Right kidney (tissue), 1 donor: ENCODE measurements around the gene EYS.
"Not testable (repeated sequence)": the region's sequence is repeated elsewhere in the genome, so short reads cannot be mapped to it uniquely, and the experiment has no call there.

Experiments used
- DNase-seq: peaks from one replicate; pipeline ENCODE4 v3.0.0-alpha.2; 2016

EYS gene

GRCh38 chr6:65075705-65076230, 631.3 kb downstream of the EYS start:
- no peak for DNase-seq

- DNase-seq, result no peak
Observed at GRCh38 chr6:65072500-65072899, 634.5 kb downstream of the EYS start.

GRCh38 chr6:65071480-65071879, 635.5 kb downstream of the EYS start:
- DNase-seq, result no peak

- DNase-seq, result no peak
Observed at GRCh38 chr6:65064844-65065243, 642.2 kb downstream of the EYS start.

- no peak for DNase-seq
Observed at GRCh38 chr6:65059568-65059967, 647.5 kb downstream of the EYS start.

GRCh38 chr6:65055545-65055944, 651.5 kb downstream of the EYS start:
- DNase-seq, result no peak

GRCh38 chr6:65052626-65053025, 654.4 kb downstream of the EYS start:
- DNase-seq, result no peak

- no peak for DNase-seq
Observed at GRCh38 chr6:65045801-65046200, 661.2 kb downstream of the EYS start.

GRCh38 chr6:65014006-65014405, 693.0 kb downstream of the EYS start:
- DNase-seq, result no peak

- DNase-seq, result no peak
Observed at GRCh38 chr6:65006788-65007187, 700.2 kb downstream of the EYS start.

- DNase-seq, result no peak
Observed at GRCh38 chr6:65004283-65004682, 702.7 kb downstream of the EYS start.

GRCh38 chr6:65002882-65003281, 704.1 kb downstream of the EYS start:
- not testable (repeated sequence) for DNase-seq

GRCh38 chr6:65000815-65001214, 706.2 kb downstream of the EYS start:
- DNase-seq, result no peak

GRCh38 chr6:64998204-64998603, 708.8 kb downstream of the EYS start:
- DNase-seq, result no peak

GRCh38 chr6:64996301-64996700, 710.7 kb downstream of the EYS start:
- no peak for DNase-seq

GRCh38 chr6:64990652-64991304, 716.2 kb downstream of the EYS start:
- no peak for DNase-seq

GRCh38 chr6:64988148-64988547, 718.9 kb downstream of the EYS start:
- no peak for DNase-seq

- DNase-seq, result no peak
Observed at GRCh38 chr6:64987066-64987465, 720.0 kb downstream of the EYS start.

GRCh38 chr6:64985726-64986125, 721.3 kb downstream of the EYS start:
- no peak for DNase-seq

GRCh38 chr6:64984948-64985347, 722.1 kb downstream of the EYS start:
- DNase-seq, result no peak

- no peak for DNase-seq
Observed at GRCh38 chr6:64983089-64983488, 723.9 kb downstream of the EYS start.

GRCh38 chr6:64973142-64973541, 733.9 kb downstream of the EYS start:
- no peak for DNase-seq

GRCh38 chr6:64969139-64969538, 737.9 kb downstream of the EYS start:
- no peak for DNase-seq

- DNase-seq, result no peak
Observed at GRCh38 chr6:64955435-64955848, 751.6 kb downstream of the EYS start.

GRCh38 chr6:64949257-64949656, 757.8 kb downstream of the EYS start:
- no peak for DNase-seq
